ENCODE measurements around the gene MGP.

Gene MGP

GRCh38 chr12:14854586-14855183 lies 31.0 kb downstream of the MGP start:
- no peaks in the 10 kb centered on the region for H3K27me3 ChIP-seq (ENCODE audit: control insufficient read depth in 3 of 3, insufficient read depth in 3 of 3, low read depth in 1 of 3, low read length in 3 of 3)
- no CpG with 5 or more reads among the region's 6 CpGs for WGBS, 2 donors (ENCODE audit: extremely low coverage in 2 of 2, insufficient read length in 2 of 2, insufficient replicate concordance in 1 of 2)
- no peak overlapping the region for H2AK5ac ChIP-seq (ENCODE audit: low read depth, low read length)
- no peak overlapping the region for H4K91ac ChIP-seq (ENCODE audit: low read depth, low read length, poor library complexity)
- H3K14ac ChIP-seq (ENCODE audit: low read length): no peak overlapping the region
- H2BK12ac ChIP-seq (ENCODE audit: low read length): no peak overlapping the region
- peak overlapping the region; percentile 47 for H2AFZ ChIP-seq (ENCODE audit: low read length)
- H3K9ac ChIP-seq (ENCODE audit: low read depth, low read length, poor library complexity): no peak overlapping the region
- no peak overlapping the region for H3K18ac ChIP-seq (ENCODE audit: low read length)
- no peak overlapping the region for H2BK15ac ChIP-seq (ENCODE audit: low read length)
- no peak overlapping the region for H2BK120ac ChIP-seq (ENCODE audit: low read depth, low read length)
- no peaks in the 10 kb centered on the region for H3K9me3 ChIP-seq (replicated peaks in 1 of 2; ENCODE audit: control insufficient read depth in 2 of 2, insufficient read depth in 1 of 2, low read depth in 1 of 2, low read length in 2 of 2)
- no peak overlapping the region for H3K23ac ChIP-seq (ENCODE audit: low read depth, low read length, poor library complexity)
- peaks cover 5 to 8% of the 10 kb centered on the region in 2 donors for H3K4me1 ChIP-seq (ENCODE audit: control insufficient read depth in 2 of 2, insufficient read depth in 1 of 2, low read depth in 1 of 2, low read length in 2 of 2)
- no peak overlapping the region for H3K4ac ChIP-seq (ENCODE audit: low read length)
- H3K36me3 ChIP-seq (replicated peaks in 1 of 2; ENCODE audit: control insufficient read depth in 2 of 2, insufficient read depth in 2 of 2, low read length in 2 of 2): no peaks in the 10 kb centered on the region
- H3K79me1 ChIP-seq (ENCODE audit: low read depth, low read length): no peaks in the 10 kb centered on the region
- H4K8ac ChIP-seq (ENCODE audit: low read depth, low read length): no peak overlapping the region
- H3K27ac ChIP-seq (replicated peaks; ENCODE audit: low read length): no peak overlapping the region
- DNase-seq (ENCODE audit: low spot score): no peak
- H3K4me2 ChIP-seq (ENCODE audit: insufficient read depth, low read length, poor library complexity, severe bottlenecking): no peak overlapping the region
- no peak overlapping the region for H2BK5ac ChIP-seq (ENCODE audit: low read length)
- H3K4me3 ChIP-seq (ENCODE audit: low read length in 2 of 2): no peak overlapping the region

GRCh38 chr12:14853961-14854360 lies 31.7 kb downstream of the MGP start:
- no peak overlapping the region for H3K4ac ChIP-seq (ENCODE audit: low read length)
- H3K23ac ChIP-seq (ENCODE audit: low read depth, low read length, poor library complexity): no peak overlapping the region
- H3K9me3 ChIP-seq (replicated peaks in 1 of 2; ENCODE audit: control insufficient read depth in 2 of 2, insufficient read depth in 1 of 2, low read depth in 1 of 2, low read length in 2 of 2): no peaks in the 10 kb centered on the region
- H2BK120ac ChIP-seq (ENCODE audit: low read depth, low read length): no peak overlapping the region
- H4K91ac ChIP-seq (ENCODE audit: low read depth, low read length, poor library complexity): no peak overlapping the region
- no peak overlapping the region for H2BK15ac ChIP-seq (ENCODE audit: low read length)
- no peaks in the 10 kb centered on the region for H3K36me3 ChIP-seq (replicated peaks in 1 of 2; ENCODE audit: control insufficient read depth in 2 of 2, insufficient read depth in 2 of 2, low read length in 2 of 2)
- H3K14ac ChIP-seq (ENCODE audit: low read length): no peak overlapping the region
- H2AFZ ChIP-seq (ENCODE audit: low read length): no peak overlapping the region
- H2BK12ac ChIP-seq (ENCODE audit: low read length): no peak overlapping the region
- no peak overlapping the region for H3K27ac ChIP-seq (replicated peaks; ENCODE audit: low read length)
- no peaks in the 10 kb centered on the region for H3K27me3 ChIP-seq (ENCODE audit: control insufficient read depth in 3 of 3, insufficient read depth in 3 of 3, low read depth in 1 of 3, low read length in 3 of 3)
- H3K79me1 ChIP-seq (ENCODE audit: low read depth, low read length): no peaks in the 10 kb centered on the region
- no peak overlapping the region for H3K4me3 ChIP-seq (ENCODE audit: low read length in 2 of 2)
- no peak for DNase-seq (ENCODE audit: low spot score)
- H3K4me1 ChIP-seq (ENCODE audit: control insufficient read depth in 2 of 2, insufficient read depth in 1 of 2, low read depth in 1 of 2, low read length in 2 of 2): peaks cover 5 to 8% of the 10 kb centered on the region in 2 donors
- H2AK5ac ChIP-seq (ENCODE audit: low read depth, low read length): no peak overlapping the region
- H3K9ac ChIP-seq (ENCODE audit: low read depth, low read length, poor library complexity): no peak overlapping the region
- no peak overlapping the region for H2BK5ac ChIP-seq (ENCODE audit: low read length)
- H3K18ac ChIP-seq (ENCODE audit: low read length): no peak overlapping the region
- no CpG with 5 or more reads among the region's 3 CpGs for WGBS, 2 donors (ENCODE audit: extremely low coverage in 2 of 2, insufficient read length in 2 of 2, insufficient replicate concordance in 1 of 2)
- no peak overlapping the region for H4K8ac ChIP-seq (ENCODE audit: low read depth, low read length)
- H3K4me2 ChIP-seq (ENCODE audit: insufficient read depth, low read length, poor library complexity, severe bottlenecking): no peak overlapping the region

- Histone ChIP-seq H3K9me3 (replicated peaks in 1 of 2; ENCODE audit: control insufficient read depth in 2 of 2, insufficient read depth in 1 of 2, low read depth in 1 of 2, low read length in 2 of 2) (no peaks in the 10 kb centered on the region), H3K4me1 (ENCODE audit: control insufficient read depth in 2 of 2, insufficient read depth in 1 of 2, low read depth in 1 of 2, low read length in 2 of 2) (peaks cover 5 to 8% of the 10 kb centered on the region in 2 donors), H2BK15ac (ENCODE audit: low read length) (no peak overlapping the region), H2AFZ (ENCODE audit: low read length) (no peak overlapping the region), H2BK120ac (ENCODE audit: low read depth, low read length) (no peak overlapping the region), H3K9ac (ENCODE audit: low read depth, low read length, poor library complexity) (no peak overlapping the region), H3K18ac (ENCODE audit: low read length) (no peak overlapping the region), H3K23ac (ENCODE audit: low read depth, low read length, poor library complexity) (no peak overlapping the region), H4K8ac (ENCODE audit: low read depth, low read length) (no peak overlapping the region), H3K4ac (ENCODE audit: low read length) (no peak overlapping the region), H2BK12ac (ENCODE audit: low read length) (no peak overlapping the region), H4K91ac (ENCODE audit: low read depth, low read length, poor library complexity) (no peak overlapping the region), H3K14ac (ENCODE audit: low read length) (no peak overlapping the region), H3K36me3 (replicated peaks in 1 of 2; ENCODE audit: control insufficient read depth in 2 of 2, insufficient read depth in 2 of 2, low read length in 2 of 2) (no peaks in the 10 kb centered on the region), H2BK5ac (ENCODE audit: low read length) (no peak overlapping the region), H3K79me1 (ENCODE audit: low read depth, low read length) (no peaks in the 10 kb centered on the region), H3K27me3 (ENCODE audit: control insufficient read depth in 3 of 3, insufficient read depth in 3 of 3, low read depth in 1 of 3, low read length in 3 of 3) (no peaks in the 10 kb centered on the region), H3K4me3 (ENCODE audit: low read length in 2 of 2) (no peak overlapping the region), H3K27ac (replicated peaks; ENCODE audit: low read length) (no peak overlapping the region), H3K4me2 (ENCODE audit: insufficient read depth, low read length, poor library complexity, severe bottlenecking) (no peak overlapping the region), H2AK5ac (ENCODE audit: low read depth, low read length) (no peak overlapping the region)
- DNase-seq (ENCODE audit: low spot score): no peak
Observed at GRCh38 chr12:14852880-14853279, 32.8 kb downstream of the MGP start.

- Histone ChIP-seq H4K91ac (ENCODE audit: low read depth, low read length, poor library complexity) (no peak overlapping the region), H3K36me3 (replicated peaks in 1 of 2; ENCODE audit: control insufficient read depth in 2 of 2, insufficient read depth in 2 of 2, low read length in 2 of 2) (no peaks in the 10 kb centered on the region), H2BK120ac (ENCODE audit: low read depth, low read length) (no peak overlapping the region), H2AFZ (ENCODE audit: low read length) (peak overlapping the region; percentile 60), H2AK5ac (ENCODE audit: low read depth, low read length) (no peak overlapping the region), H3K27me3 (ENCODE audit: control insufficient read depth in 3 of 3, insufficient read depth in 3 of 3, low read depth in 1 of 3, low read length in 3 of 3) (no peaks in the 10 kb centered on the region), H3K9ac (ENCODE audit: low read depth, low read length, poor library complexity) (no peak overlapping the region), H3K4me2 (ENCODE audit: insufficient read depth, low read length, poor library complexity, severe bottlenecking) (no peak overlapping the region), H2BK12ac (ENCODE audit: low read length) (no peak overlapping the region), H3K4ac (ENCODE audit: low read length) (no peak overlapping the region), H3K18ac (ENCODE audit: low read length) (no peak overlapping the region), H2BK5ac (ENCODE audit: low read length) (no peak overlapping the region), H2BK15ac (ENCODE audit: low read length) (no peak overlapping the region), H3K23ac (ENCODE audit: low read depth, low read length, poor library complexity) (no peak overlapping the region), H3K4me1 (ENCODE audit: control insufficient read depth in 2 of 2, insufficient read depth in 1 of 2, low read depth in 1 of 2, low read length in 2 of 2) (peaks cover 5 to 8% of the 10 kb centered on the region in 2 donors), H3K4me3 (ENCODE audit: low read length in 2 of 2) (no peak overlapping the region), H3K27ac (replicated peaks; ENCODE audit: low read length) (no peak overlapping the region), H4K8ac (ENCODE audit: low read depth, low read length) (no peak overlapping the region), H3K9me3 (replicated peaks in 1 of 2; ENCODE audit: control insufficient read depth in 2 of 2, insufficient read depth in 1 of 2, low read depth in 1 of 2, low read length in 2 of 2) (no peaks in the 10 kb centered on the region), H3K14ac (ENCODE audit: low read length) (no peak overlapping the region), H3K79me1 (ENCODE audit: low read depth, low read length) (no peaks in the 10 kb centered on the region)
- no peak for DNase-seq (ENCODE audit: low spot score)
- WGBS, 2 donors (ENCODE audit: extremely low coverage in 2 of 2, insufficient read length in 2 of 2, insufficient replicate concordance in 1 of 2): no CpG with 5 or more reads among the region's 1 CpG
Observed at GRCh38 chr12:14850929-14851663, 34.6 kb downstream of the MGP start.
